TTC549 (cell line): Measurements from ENCODE around the gene RNF115.
"Not testable (repeated sequence)": the region's sequence is repeated elsewhere in the genome, so short reads cannot be mapped to it uniquely, and the experiment has no call there.

Experiments
- FAIRE-seq: peaks from 2 replicates; lab custom pipeline; 2012; peaks lifted over from hg19 to GRCh38; lab: Jason Lieb, UNC

Gene RNF115

DNA sequence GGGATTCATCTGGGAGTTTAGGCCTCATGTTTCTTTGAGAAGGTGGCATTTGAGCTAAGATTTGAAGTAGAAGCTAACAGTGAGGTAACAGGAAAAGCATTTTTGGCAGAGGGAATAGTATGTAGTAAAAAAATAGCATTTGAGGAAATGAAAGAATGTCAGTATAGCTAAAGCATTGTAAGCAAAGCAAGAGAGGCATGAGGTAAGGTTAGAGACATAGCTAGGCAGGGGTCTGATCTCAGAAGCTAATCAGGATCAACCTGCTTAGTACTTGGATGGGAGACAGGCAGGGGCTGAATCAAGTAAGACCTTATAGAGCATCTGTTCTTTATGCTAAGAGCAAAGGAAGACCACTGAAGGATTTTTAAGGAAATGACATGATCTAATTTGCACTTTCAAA lies 4.1 kb upstream of the RNF115 start:
- FAIRE-seq: no peak

- FAIRE-seq: no peak
Measured at GRCh38 chr1:145826030-145826429, 2.1 kb upstream of the RNF115 start.

DNA sequence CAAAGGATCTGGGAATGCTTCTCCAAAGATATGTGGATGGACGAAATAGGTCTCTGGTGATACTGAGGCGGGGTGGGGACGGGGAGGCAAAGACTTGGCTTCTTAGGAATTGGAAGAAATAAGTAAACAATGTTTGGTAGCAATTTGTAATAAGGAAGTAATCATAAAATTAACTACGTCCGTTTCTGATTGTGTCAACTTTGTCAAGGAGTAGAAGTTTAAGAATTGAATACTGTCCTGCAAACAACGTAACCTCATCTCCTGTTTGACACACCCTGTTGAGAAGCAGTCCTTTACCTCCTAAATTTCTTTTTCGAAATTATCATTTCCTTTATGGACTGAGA lies 576 bp upstream of the RNF115 start:
- FAIRE-seq: no peak

- FAIRE-seq: not testable (repeated sequence)
Measured at GRCh38 chr1:145822779-145823331, 1.0 kb downstream of the RNF115 start.

DNA sequence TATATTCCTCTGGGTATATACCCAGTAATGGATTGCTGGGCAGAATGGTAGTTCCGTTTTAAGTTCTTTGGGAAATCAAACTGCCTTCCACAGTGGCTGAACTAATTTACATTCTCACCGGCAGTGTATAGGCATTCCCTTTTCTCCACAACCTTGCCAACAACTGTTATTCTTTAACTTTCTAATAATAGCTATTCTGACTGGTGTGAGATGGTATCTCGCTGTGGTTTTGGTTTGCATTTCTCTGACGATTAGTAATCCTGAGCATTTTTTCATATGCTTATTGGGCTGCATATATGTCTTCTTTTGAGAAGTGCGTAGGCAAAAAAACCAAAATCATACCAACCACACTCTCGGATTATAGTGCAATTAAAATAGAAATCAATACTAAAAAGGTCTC lies 5.8 kb downstream of the RNF115 start:
- FAIRE-seq: not testable (repeated sequence)

DNA sequence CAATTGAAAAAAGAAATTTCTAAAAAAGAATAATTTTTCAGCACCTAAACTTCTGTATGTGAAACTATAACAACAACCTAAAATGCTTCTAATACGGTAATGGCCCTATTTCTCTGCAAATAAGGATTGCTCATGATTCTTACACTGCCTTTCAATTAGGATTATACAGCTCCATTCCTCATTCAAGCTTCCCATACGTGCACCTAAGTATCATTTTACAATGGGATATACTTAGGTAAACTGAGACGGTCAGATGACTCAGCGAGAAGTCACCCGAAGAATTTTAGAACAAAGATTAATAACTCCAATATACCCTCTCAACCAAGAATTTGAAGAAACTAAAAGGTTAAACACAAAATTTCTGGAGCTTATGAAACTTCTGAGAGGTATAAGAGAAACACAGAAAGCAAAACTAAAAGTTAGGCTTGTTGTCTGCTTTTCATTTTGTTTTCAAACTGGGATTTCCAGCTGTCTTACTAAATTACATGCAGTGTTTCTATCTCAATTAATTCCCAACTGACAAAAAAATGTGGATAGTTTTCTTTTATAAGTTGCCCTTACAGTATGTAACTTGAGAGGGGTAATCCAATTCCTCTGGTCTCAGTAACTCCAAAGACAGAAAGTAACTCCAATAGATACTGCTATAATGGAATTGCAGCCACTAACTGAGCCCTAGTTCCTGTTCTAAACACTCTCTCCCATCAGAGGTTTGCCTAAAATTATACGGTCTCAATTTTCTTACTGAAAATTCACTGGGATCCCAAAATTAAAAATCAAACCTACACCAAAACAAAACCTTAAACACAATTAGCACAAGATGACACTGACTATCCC lies 10.7 kb downstream of the RNF115 start:
- FAIRE-seq: not testable (repeated sequence)

DNA sequence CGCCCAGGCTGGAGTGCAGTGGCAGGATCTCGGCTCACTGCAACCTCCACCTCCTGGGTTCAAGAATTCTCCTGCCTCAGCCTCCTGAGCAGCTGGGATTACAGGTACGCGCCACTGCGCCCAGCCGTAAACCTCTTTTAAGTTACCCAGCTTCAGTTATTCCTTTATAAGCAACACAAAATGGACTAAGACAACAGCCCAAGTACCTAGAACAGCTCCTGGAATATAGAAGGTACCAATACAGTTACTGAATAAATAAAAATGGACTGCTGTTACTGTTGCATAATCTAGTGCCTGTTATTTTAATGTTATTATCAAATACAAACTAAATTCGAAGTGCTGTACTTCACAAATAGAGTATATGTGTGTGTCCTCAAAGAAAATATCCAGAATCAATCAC lies 17.1 kb downstream of the RNF115 start:
- no peak for FAIRE-seq

- FAIRE-seq: no peak
Measured at GRCh38 chr1:145806408-145806807, 17.5 kb downstream of the RNF115 start.

DNA sequence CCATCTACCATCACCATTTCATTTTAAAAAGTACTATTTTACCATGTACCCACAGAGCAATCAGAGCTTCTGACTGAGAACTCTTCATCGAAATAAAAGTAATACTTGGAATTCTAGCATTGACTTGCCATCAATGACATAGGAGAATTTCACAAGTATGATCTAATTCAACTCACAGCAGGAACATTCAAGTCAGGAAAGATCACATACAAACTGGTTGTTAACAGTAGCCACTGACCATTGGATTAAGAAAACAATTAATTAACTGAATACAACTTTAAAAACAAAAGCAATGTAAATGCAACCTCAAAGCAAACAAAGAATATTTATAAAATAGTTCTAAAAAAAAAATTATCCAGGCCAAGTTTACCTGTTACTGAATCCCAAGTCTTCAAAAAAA lies 18.8 kb downstream of the RNF115 start:
- peak; percentile 41 for FAIRE-seq

GRCh38 chr1:145804235-145805045 lies 19.5 kb downstream of the RNF115 start:
- FAIRE-seq: peak; percentile 3

GRCh38 chr1:145799806-145800205 lies 24.1 kb downstream of the RNF115 start:
- no peak for FAIRE-seq

- no peak for FAIRE-seq
Measured at GRCh38 chr1:145796753-145797152, 27.1 kb downstream of the RNF115 start.

GRCh38 chr1:145795257-145795881 lies 28.5 kb downstream of the RNF115 start:
- FAIRE-seq: no peak

DNA sequence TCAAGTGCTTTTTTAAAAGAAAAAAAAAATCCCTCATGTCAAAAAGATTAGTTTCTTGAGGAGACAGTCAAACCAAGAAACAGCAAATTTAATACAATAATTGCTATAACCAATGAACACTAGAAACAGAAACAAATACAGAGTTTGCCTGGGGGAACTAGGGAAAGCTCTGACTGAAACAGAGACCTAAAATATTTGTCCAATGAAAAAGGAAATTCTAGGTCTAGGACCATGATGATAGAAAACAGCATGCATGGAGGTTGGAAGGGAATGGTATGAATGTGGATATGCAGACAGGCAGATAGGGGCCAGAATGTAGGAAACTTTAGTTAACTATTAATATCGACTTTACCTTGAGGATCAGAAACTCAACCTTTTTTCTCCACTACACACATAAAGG lies 31.4 kb downstream of the RNF115 start:
- FAIRE-seq: no peak

- FAIRE-seq: not testable (repeated sequence)
Measured at GRCh38 chr1:145791860-145792259, 32.0 kb downstream of the RNF115 start.

DNA sequence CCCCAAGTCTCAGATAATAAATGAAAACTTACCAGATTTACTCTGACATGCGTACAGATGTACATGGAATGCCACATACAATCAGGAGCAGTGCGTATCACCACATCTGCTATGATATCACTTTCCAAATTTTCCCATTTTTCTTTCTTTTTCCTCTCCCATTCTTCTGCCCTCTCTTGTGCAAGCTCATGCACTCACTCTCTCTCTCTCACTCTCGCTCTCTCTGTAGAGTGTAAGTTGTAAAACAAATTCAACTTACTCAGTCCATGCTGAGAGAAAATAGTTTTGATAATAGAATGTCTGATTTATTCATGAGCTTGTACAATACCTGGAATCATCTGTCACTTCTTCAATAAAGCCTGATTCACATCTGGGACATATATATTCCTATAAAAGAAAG lies 35.3 kb downstream of the RNF115 start:
- FAIRE-seq: no peak

- FAIRE-seq: no peak
Measured at GRCh38 chr1:145786271-145786670, 37.6 kb downstream of the RNF115 start.

GRCh38 chr1:145785547-145785946 lies 38.3 kb downstream of the RNF115 start:
- FAIRE-seq: no peak

- FAIRE-seq: no peak
Measured at GRCh38 chr1:145784409-145784808, 39.5 kb downstream of the RNF115 start.

DNA sequence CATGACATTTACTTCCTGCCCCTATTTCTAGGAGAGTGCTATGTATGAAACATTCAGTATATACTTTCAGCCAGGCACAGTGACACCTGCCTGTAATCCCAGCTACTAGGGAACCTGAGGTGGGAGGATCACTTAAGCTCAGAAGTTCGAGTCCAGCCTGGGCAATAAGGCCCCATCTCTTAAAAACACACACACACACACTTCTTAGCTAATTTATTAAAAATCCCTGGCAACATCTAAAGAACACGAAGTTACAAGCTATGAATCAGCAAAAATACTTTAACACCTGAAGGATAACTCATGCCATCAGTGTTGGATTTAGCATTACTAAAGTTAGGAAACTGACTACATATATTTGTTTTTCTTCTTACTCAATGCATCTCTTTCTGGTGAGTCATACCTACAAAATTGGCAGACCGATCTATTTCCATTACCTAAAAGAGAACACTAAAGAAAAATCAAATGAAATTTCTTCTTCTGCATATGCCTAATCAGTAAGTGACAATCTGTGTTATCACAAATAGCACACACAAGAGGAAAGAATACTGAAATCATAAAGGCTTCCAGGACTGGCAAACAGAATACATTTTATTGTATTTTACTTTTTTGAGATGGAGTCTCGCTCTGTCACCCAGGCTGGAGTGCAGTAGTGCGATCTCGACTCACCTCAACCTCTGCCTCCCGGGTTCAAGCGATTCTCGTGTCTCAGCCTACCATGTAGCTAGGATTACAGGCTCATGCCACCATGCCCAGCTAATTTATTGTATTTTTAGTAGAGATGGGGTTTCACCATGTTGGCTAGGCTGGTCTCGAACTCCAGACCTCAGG lies 41.4 kb downstream of the RNF115 start:
- no peak for FAIRE-seq

DNA sequence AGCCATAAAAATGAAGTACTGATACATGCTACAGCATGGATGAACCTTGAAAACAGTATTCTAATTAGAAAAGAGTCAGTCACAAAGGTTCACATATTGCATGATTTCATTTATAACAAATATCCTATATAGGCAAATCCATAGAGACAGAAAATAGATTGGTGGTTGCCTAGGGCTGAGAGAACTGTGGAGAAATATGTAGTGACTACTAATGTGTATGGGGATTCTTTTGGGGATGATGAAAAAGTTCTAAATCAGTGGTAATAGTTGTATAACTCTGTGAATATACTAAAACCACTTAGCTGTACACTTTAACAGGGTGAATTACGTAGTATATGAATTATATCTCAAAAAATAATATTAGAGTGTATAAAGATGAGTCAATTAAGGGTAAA lies 45.8 kb downstream of the RNF115 start:
- no peak for FAIRE-seq
